GM18511 (cell line): ENCODE results near the gene D2HGDH.
"Not testable (repeated sequence)": the region's sequence is repeated elsewhere in the genome, so short reads cannot be mapped to it uniquely, and the experiment has no call there.

ENCODE experiments used
- ATAC-seq: cut with Tn5 transposase; IDR thresholded peaks from one replicate; pipeline ENCODE4 v1.9.1; 2021; ENCODE audit warnings: mild to moderate bottlenecking, moderate library complexity; ENCODE audit not compliant: unreplicated experiment

D2HGDH gene

GRCh38 chr2:241748468-241749256 lies 14.2 kb downstream of the D2HGDH start:
- no peak for ATAC-seq

DNA sequence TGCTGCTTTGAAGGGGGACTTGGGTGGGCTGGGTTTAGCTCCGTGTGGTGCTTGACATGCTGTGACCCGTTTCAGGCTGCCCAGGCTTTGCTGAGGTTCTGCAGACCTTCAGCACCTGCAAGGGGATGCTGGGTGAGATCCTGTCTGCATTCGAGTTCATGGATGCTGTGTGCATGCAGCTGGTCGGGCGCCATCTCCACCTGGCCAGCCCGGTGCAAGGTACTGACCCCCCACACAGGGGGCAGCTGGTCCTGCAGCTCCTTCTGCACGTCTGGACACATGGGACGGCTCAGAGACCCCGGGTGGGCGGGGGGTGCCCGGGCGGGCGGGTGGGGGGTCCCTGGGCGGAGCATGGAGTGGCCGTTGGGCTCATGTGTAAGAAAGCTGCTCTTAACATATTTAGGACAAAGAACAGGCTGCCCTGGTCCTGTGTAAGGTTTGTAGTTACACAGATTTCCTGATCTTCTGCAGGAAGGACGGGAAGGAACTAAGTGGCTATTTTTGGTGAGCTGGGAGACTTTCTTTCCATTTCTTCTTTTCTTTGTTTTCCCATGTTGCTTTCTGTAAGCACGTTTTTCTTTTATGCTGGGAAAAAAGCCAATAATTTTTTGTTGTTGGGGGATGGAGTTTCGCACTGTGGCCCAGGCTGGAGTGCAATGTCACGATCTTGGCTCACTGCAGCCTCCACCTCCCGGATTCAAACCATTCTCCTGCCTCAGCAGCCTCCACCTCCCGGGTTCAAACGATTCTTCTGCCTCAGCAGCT lies 15.8 kb downstream of the D2HGDH start:
- no peak for ATAC-seq

DNA sequence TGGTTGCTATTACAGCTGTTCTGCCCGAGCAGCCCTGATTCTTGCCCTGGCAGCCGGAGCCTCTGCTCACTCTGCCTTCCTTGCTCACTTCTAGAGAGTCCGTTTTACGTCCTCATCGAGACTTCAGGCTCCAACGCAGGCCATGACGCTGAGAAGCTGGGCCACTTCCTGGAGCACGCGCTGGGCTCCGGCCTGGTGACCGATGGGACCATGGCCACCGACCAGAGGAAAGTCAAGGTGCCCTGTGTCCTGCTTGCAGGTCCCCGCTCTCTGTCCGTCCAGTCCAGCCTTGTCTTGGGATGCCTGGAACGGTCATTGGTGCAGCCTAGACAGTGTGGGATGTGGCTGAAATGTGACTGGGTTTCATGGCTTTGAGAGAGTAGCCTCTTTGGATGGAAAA lies 16.7 kb downstream of the D2HGDH start:
- ATAC-seq: no peak

GRCh38 chr2:241751776-241752175 lies 17.3 kb downstream of the D2HGDH start:
- ATAC-seq: no peak

DNA sequence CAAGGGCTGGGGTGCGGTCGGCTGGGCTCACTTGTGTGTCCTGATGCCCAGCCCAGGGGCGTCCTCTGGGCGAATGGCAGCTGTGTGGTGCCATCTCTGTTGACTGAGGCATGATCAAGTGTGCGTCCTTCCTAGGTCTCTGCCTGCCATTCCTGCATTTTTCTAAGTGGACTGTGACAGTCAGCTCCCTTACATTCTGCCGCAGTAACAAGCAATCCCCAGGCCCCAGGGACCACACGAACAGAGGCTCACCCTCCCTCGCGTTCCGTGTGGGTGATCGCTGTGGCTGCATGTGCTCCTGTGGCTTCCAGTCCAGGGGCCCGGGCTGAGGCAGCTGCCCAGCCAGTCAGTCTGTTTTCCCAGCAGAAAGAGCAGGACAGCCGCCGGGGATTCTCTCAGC lies 17.8 kb downstream of the D2HGDH start:
- no peak for ATAC-seq

- no peak for ATAC-seq
These were observed 18.4 kb downstream of the D2HGDH start for GRCh38 chr2:241752689-241753276.

DNA sequence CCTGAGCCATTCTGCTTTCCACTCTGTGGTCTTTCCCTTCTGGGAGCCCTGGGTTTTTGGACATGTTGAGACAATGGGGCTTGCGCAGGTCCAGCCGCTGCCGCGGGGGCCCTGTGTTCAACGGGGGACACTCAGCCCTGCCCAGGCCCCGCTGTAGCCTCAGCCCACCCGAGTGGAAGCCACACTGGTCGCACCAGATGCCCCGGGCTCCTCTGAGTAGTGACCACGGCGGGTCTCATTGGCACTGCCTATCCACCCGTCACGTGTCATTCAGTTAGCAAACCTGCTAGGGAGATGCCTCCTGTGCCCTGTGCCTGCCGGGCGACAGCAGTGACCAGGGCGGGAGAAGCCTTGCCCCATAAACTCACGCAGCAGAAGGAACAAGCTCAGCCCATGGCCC lies 19.1 kb downstream of the D2HGDH start:
- ATAC-seq: no peak

DNA sequence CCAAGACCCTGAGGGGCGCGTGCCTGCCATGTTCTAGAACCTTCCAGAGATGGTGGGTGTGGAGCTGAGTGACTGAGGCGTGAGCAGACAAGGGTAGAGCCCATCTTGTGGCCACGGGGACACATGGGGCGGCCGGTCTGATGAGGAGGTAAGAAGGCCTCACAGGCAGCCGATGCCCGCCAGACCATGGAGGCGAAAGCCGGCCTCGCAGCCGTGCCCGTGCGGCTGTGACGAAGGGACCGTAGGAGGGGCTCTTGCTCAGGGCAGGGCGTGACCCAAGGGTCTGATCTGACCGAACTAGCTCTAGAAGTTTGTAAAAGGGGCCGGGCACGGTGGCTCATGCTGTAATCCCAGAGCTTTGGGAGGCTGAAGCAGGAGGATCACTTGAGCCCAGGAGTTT lies 19.6 kb downstream of the D2HGDH start:
- no peak for ATAC-seq

GRCh38 chr2:241755166-241755565 lies 20.7 kb downstream of the D2HGDH start:
- no peak for ATAC-seq

DNA sequence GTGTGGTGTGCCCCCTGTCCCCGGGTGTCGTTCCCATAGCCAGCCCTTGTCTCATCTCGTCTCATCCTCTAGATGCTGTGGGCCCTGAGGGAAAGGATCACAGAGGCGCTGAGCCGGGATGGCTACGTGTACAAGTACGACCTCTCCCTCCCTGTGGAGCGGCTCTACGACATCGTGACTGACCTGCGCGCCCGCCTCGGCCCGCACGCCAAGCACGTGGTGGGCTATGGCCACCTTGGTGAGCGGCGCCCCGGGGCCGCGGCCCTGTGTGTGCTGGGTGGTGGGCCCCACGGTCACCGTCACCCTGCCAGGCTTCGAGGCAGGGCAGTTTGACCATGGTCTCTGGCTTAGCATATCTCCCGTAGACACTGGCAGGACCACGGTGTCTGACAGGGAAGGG lies 21.3 kb downstream of the D2HGDH start:
- ATAC-seq: no peak

GRCh38 chr2:241759067-241759807 lies 24.8 kb downstream of the D2HGDH start:
- no peak for ATAC-seq

- not testable (repeated sequence) for ATAC-seq
These were observed 25.5 kb downstream of the D2HGDH start for GRCh38 chr2:241759893-241760292.

DNA sequence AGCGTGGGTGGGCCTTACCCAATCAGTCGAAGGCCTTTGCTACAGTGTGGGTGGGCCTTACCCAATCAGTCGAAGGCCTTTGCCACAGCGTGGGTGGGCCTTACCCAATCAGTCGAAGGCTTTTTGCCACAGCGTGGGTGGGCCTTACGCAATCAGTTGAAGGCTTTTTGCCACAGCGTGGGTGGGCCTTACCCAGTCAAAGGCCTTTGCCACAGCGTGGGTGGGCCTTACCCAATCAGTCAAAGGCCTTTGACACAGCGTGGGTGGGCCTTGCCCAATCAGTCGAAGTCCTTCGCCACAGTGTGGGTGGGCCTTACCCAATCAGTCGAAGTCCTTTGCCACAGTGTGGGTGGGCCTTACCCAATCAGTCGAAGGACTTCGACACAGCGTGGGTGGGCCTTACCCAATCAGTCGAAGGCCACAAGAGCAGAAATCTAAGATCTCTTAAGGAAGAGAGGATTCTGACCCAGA lies 25.9 kb downstream of the D2HGDH start:
- no peak for ATAC-seq

GRCh38 chr2:241762321-241762932 lies 28.0 kb downstream of the D2HGDH start:
- no peak for ATAC-seq

- no peak for ATAC-seq
These were observed 28.5 kb downstream of the D2HGDH start for GRCh38 chr2:241762933-241763369.

- ATAC-seq: no peak
These were observed 29.3 kb downstream of the D2HGDH start for GRCh38 chr2:241763551-241764274.

DNA sequence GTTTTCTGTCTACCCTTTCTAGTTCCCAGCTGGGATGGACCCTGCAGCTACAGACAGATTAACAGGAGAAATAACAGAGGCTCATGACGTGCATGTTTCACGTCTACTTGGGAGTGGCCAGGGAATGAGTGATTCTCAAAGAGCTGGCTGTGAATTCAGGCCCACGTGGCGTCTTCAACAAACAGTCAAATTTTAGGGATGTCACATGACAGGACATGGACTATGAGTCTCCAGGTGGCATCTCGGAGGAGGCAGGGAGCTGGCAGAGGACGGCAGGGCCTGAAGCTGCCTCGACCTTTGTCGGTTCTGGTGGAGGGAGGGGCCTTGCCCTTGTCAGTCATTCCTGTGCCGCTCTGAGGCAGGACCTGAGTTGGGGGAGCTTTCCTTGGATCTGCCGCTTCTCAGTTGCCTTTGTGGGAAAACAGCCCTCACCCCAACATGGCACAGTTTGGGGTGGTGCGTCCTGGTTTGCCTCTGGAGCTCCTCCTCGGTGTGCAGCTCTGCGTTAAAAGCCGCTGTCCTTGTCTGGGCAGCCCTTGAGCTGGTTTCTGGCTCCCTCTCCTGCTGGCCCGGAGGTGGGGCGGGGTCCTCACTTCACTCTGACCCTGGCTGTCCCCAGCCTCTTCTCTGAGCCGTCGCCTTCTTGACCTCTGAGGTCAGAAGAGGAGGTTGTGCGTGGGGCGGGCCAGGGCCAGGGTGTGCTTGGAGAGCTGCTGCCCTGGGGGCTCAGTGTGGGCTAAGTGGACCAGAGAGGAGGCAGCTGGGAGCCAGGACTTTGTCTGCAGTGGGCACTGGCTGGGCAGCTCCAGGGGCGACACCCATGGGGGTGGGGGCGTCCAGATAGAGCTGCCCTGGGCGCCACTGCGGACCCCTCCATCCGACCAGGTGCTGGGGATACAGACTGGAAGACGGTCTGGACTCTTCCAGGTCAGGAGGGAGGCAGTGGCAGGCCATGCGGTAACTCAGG lies 30.1 kb downstream of the D2HGDH start:
- ATAC-seq: no peak

DNA sequence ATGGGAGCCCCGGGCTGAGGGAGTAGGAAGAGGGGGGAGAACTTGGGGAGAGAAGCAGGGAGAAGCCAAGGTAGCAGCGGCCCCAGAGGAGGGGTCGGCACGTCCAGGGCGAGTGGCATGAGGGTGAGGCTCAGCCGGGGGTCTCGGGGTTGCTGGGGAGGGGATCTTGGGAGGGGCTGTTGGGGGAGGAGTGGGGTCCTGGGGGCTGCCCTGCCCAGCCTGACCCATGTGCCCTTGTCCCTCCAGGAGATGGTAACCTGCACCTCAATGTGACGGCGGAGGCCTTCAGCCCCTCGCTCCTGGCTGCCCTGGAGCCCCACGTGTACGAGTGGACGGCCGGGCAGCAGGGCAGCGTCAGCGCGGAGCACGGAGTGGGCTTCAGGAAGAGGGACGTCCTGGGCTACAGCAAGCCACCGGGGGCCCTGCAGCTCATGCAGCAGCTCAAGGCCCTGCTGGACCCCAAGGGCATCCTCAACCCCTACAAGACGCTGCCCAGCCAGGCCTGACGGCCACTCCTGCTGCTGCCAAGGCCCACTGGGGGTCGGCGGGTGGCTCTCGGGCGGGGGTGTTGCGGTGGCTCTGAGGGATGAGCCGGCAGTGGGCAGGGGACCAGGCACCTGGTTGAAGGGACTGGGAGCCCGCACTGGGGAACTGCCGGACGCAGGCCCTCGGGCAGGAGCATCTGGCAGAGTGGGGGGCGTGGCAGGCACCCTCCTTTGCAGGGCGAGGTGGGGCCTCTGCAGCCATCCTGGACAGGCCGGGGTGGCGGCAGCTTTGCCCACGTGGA lies 33.2 kb downstream of the D2HGDH start:
- no peak for ATAC-seq
